Suprapubic skin (tissue), 3 donors: ENCODE results near the gene FASN.

Experiments used
- EP300 ChIP-seq: sonication (generic); formaldehyde crosslinking; IDR thresholded peaks from one replicate; pipeline ENCODE4 v1.6.1; 2017; ENCODE audit warnings: antibody characterized with exemption
- POLR2A ChIP-seq, 2 donors: fragments of 450-650 bp; IDR thresholded peaks; one replicate each; pipeline ENCODE4 v1.6.1; 2017; ENCODE audit warnings: antibody characterized with exemption in 2 of 2, mild to moderate bottlenecking in 2 of 2, moderate library complexity in 2 of 2
- TF ChIP-seq, protein P1 (sequence below), 2 donors: fragments of 200-600 bp in 1 of 2; fragments of 450-650 bp in 1 of 2; sonication (generic) in 1 of 2; IDR thresholded peaks; one replicate each; pipeline ENCODE4 v1.5.1; 2016 to 2019; ENCODE audit warnings: antibody characterized with exemption in 2 of 2, mild to moderate bottlenecking in 1 of 2, moderate library complexity in 1 of 2

DNA sequence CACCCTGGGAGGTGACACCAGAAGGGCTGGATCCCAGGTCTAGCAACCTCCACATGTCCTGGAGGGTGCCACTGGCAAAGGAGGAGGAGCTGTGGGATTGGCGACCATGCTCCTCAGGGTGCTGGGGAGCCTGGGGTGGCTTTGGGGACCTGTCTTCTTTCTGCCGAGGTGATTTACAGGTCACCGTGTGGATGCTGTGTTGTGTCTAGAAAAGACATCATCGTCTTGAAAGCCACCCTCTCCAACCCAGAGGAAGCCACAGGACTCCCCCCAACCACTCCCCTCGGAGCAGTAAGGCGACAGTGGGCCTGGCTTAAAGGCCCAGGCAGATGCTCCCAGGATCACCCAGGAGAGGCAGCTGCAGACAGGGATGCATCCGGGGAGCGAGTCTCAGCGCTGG lies 29.7 kb upstream of the FASN start:
- TF ChIP-seq POLR2A (IDR thresholded peaks at IDR 0.05) = no peak
- TF ChIP-seq, protein P1, sequence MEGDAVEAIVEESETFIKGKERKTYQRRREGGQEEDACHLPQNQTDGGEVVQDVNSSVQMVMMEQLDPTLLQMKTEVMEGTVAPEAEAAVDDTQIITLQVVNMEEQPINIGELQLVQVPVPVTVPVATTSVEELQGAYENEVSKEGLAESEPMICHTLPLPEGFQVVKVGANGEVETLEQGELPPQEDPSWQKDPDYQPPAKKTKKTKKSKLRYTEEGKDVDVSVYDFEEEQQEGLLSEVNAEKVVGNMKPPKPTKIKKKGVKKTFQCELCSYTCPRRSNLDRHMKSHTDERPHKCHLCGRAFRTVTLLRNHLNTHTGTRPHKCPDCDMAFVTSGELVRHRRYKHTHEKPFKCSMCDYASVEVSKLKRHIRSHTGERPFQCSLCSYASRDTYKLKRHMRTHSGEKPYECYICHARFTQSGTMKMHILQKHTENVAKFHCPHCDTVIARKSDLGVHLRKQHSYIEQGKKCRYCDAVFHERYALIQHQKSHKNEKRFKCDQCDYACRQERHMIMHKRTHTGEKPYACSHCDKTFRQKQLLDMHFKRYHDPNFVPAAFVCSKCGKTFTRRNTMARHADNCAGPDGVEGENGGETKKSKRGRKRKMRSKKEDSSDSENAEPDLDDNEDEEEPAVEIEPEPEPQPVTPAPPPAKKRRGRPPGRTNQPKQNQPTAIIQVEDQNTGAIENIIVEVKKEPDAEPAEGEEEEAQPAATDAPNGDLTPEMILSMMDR (IDR thresholded peaks at IDR 0.05) = no peak
- no peak for TF ChIP-seq EP300
